HG03060 (cell line): Measurements from ENCODE around the gene CCDC28B.

Experiments
- ATAC-seq: cut with Tn5 transposase; IDR thresholded peaks from one replicate; pipeline ENCODE4 v1.9.1; 2021; ENCODE audit warnings: low read depth, moderate number of reproducible peaks; ENCODE audit not compliant: unreplicated experiment

The CCDC28B gene

DNA sequence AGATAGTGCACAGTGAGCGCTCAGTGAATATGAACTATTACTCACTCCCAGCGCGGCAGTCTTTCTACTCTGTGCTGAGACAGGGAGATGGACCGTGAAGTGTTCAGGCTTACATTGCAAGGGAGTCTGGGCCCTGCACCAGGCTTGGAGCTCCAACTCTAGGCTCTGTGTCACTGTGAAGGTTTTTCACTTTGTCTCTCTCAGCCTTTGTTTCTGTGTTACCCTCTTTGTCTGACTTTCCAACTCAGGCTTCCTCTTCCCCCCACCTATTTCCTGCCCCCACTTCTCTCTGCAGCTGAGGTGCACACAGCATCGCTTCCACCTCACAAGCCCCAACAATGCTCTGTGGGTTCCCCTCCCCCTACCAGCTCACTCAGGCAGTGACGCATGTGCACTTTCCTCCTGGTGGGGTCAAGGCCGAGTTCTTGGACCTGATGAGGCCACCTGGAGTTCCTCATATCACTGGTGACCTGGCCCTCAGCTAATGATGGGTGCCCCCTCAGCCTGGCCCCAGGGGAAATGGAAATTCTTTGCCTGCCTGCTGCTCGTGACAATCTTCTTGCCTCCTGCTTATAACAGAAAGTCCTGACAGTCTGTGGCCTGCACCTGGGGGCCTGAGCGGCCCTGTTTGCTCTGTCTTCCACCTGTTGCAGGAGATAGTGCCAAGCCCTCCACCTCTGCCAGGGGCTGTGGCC lies 49.6 kb downstream of the CCDC28B start:
- no peak for ATAC-seq

DNA sequence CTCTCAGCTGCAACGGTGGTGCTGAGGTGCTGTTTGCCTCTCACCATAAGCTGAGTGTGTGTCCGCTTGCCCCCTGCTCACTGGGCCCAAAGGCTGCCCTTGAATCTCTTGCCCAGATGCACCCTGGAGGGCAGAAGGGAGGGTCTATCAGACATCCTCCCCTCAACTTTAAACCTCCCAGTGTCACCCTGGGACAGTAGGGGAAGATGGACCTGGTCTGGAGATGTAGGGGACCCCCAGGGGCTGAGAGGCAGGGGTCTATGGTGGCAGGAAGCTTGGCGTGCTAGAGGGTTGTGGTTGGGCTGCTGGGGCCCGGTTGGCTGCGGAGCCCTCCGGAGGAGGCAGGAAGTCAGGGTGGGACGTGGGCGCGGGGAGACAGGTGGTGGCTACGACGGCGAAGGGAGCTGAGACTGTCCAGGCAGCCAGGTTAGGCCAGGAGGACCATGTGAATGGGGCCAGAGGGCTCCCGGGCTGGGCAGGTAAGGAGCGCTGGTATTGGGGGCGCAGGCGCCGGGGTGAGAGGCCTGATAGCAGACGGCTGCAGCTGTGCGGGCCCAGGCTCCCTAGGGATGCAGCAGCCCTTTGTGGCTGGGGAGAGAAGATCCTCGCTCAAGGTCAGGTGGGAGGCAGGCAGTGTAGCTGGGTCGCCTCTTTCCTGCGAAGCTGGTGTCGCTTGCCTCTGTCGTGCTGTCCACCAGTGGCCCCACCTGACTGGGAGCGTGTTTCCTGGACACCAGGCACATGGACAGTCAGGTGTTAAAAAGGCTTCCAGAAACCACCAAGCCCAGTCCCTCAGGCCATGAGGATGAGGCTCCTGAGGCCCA lies 50.7 kb downstream of the CCDC28B start, which contains the start of gene LCK:
TSS of gene LCK (plus strand) at position 373 of the 824 bp plus-strand sequence. CDS start 23,065 bp downstream, outside the sequence.
- ATAC-seq, result no peak
